Nephron progenitor cell (in vitro differentiated cells): ENCODE measurements around the gene PHACTR1.

Source experiments
- DNase-seq: peaks from one replicate; pipeline ENCODE4 v3.0.0; 2021
- H3K27ac Mint-ChIP-seq: 2 replicates; pipeline ENCODE4 v1.8.0; 2021; ENCODE audit warnings: mild to moderate bottlenecking, moderate library complexity, mixed read lengths
- H3K27me3 Mint-ChIP-seq: 2 replicates; pipeline ENCODE4 v1.8.0; 2021; ENCODE audit warnings: mild to moderate bottlenecking, low read depth, mixed read lengths; ENCODE audit not compliant: poor library complexity
- H3K36me3 Mint-ChIP-seq: 2 replicates; pipeline ENCODE4 v1.8.0; 2021; ENCODE audit warnings: low read depth, mixed read lengths
- H3K4me1 Mint-ChIP-seq: 2 replicates; pipeline ENCODE4 v1.8.0; 2021; ENCODE audit warnings: mixed read lengths
- H3K4me3 Mint-ChIP-seq: 2 replicates; pipeline ENCODE4 v1.8.0; 2021; ENCODE audit warnings: mild to moderate bottlenecking, moderate library complexity, mixed read lengths
- H3K9me3 Mint-ChIP-seq: 2 replicates; pipeline ENCODE4 v1.8.0; 2021; ENCODE audit warnings: mild to moderate bottlenecking, moderate library complexity, mixed read lengths
- CTCF ChIP-seq: fragments of 200-600 bp; sonication (generic); IDR thresholded peaks from 2 replicates; pipeline ENCODE4 v1.5.0; 2021; ENCODE audit warnings: antibody characterized with exemption

PHACTR1 gene

GRCh38 chr6:13101985-13102384 is 385.4 kb downstream of the PHACTR1 start:
- DNase-seq = no peak
- no peak for TF ChIP-seq CTCF
- Mint-ChIP-seq H3K27ac (no peak overlapping the region), H3K9me3 (no peaks in the 10 kb centered on the region), H3K4me1 (no peaks in the 10 kb centered on the region), H3K27me3 (peaks cover 7% of the 10 kb centered on the region), H3K36me3 (no peaks in the 10 kb centered on the region), H3K4me3 (no peak overlapping the region)

GRCh38 chr6:13103169-13103568 is 386.6 kb downstream of the PHACTR1 start:
- Mint-ChIP-seq H3K9me3 (no peaks in the 10 kb centered on the region), H3K36me3 (no peaks in the 10 kb centered on the region), H3K27me3 (peaks cover 4% of the 10 kb centered on the region), H3K4me3 (no peak overlapping the region), H3K27ac (no peak overlapping the region), H3K4me1 (no peaks in the 10 kb centered on the region)
- TF ChIP-seq CTCF = no peak
- no peak for DNase-seq

GRCh38 chr6:13105139-13105538 is 388.6 kb downstream of the PHACTR1 start:
- no peaks in the 10 kb centered on the region for H3K4me1 Mint-ChIP-seq
- H3K36me3 Mint-ChIP-seq = peaks cover 6% of the 10 kb centered on the region
- TF ChIP-seq CTCF = no peak
- peaks cover 7% of the 10 kb centered on the region for H3K9me3 Mint-ChIP-seq
- DNase-seq = no peak
- no peak overlapping the region for H3K4me3 Mint-ChIP-seq
- H3K27me3 Mint-ChIP-seq = peaks cover 8% of the 10 kb centered on the region
- no peak overlapping the region for H3K27ac Mint-ChIP-seq

GRCh38 chr6:13112921-13113320 is 396.4 kb downstream of the PHACTR1 start:
- Mint-ChIP-seq H3K27me3 (peaks cover 15% of the 10 kb centered on the region), H3K27ac (no peak overlapping the region), H3K4me1 (peaks cover 53% of the 10 kb centered on the region), H3K9me3 (peaks cover 26% of the 10 kb centered on the region), H3K4me3 (no peak overlapping the region), H3K36me3 (peaks cover 15% of the 10 kb centered on the region)
- no peak for TF ChIP-seq CTCF
- no peak for DNase-seq

- no peak for TF ChIP-seq CTCF
- Mint-ChIP-seq H3K27me3 (peaks cover 15% of the 10 kb centered on the region), H3K4me1 (peaks cover 54% of the 10 kb centered on the region), H3K36me3 (peaks cover 15% of the 10 kb centered on the region), H3K27ac (no peak overlapping the region), H3K9me3 (peaks cover 26% of the 10 kb centered on the region), H3K4me3 (no peak overlapping the region)
- no peak for DNase-seq
Measured at GRCh38 chr6:13113376-13113775, 396.8 kb downstream of the PHACTR1 start.

GRCh38 chr6:13113981-13114593 is 397.5 kb downstream of the PHACTR1 start:
- H3K4me3 Mint-ChIP-seq = peak overlapping the region; percentile 54
- H3K36me3 Mint-ChIP-seq = peaks cover 15% of the 10 kb centered on the region
- H3K27ac Mint-ChIP-seq = no peak overlapping the region
- peaks cover 58% of the 10 kb centered on the region for H3K4me1 Mint-ChIP-seq
- no peak for TF ChIP-seq CTCF
- H3K27me3 Mint-ChIP-seq = peaks cover 12% of the 10 kb centered on the region
- peak; percentile 31 for DNase-seq
- peaks cover 26% of the 10 kb centered on the region for H3K9me3 Mint-ChIP-seq
